Thyroid gland (tissue), 4 donors: Measurements from ENCODE around the gene RASSF7. TPM values are rescaled to one million over a fixed set of nuclear protein-coding genes. Genes with fewer than 3 reads are reported as not detected.

ENCODE experiments used
- DNase-seq, 2 donors: peaks; one replicate each; pipeline ENCODE4 v3.0.0-alpha.2; 2019
- H3K27ac ChIP-seq, 3 donors: fragments of 200-600 bp; sonication (generic); 1 replicate in 2 of 3; 2 replicates in 1 of 3; pipeline ENCODE4 v1.5.1; 2016 to 2019; ENCODE audit warnings: mild to moderate bottlenecking in 1 of 3, moderate library complexity in 1 of 3
- H3K27me3 ChIP-seq: fragments of 200-600 bp; sonication (generic); one replicate; pipeline ENCODE4 v1.5.1; 2019
- H3K36me3 ChIP-seq, 2 donors: fragments of 200-600 bp; sonication (generic); one replicate each; pipeline ENCODE4 v1.5.1; 2016 to 2019
- H3K4me1 ChIP-seq, 2 donors: fragments of 200-600 bp; sonication (generic); one replicate each; pipeline ENCODE4 v1.5.1; 2017 to 2019
- H3K4me3 ChIP-seq, 3 donors: fragments of 200-600 bp; sonication (generic); replicated peaks in 1 of 3; 1 replicate in 2 of 3; 2 replicates in 1 of 3; pipeline ENCODE4 v1.5.1; 2016; ENCODE audit warnings: mild to moderate bottlenecking in 1 of 3
- H3K9me3 ChIP-seq: fragments of 200-600 bp; sonication (generic); one replicate; pipeline ENCODE4 v1.5.1; 2017
- CTCF ChIP-seq, 6 experiments: fragments of 200-600 bp in 3 of 6; fragments of 450-650 bp in 3 of 6; sonication (generic) in 3 of 6; IDR thresholded peaks; one replicate each; pipeline ENCODE4 v1.5.1; 2016 to 2019; ENCODE audit warnings: antibody characterized with exemption in 6 of 6, mild to moderate bottlenecking in 2 of 6, inconsistent platforms in 1 of 6, moderate library complexity in 1 of 6
- POLR2A ChIP-seq, 2 donors: fragments of 450-650 bp; IDR thresholded peaks; one replicate each; pipeline ENCODE4 v1.6.1; 2017; ENCODE audit warnings: antibody characterized with exemption in 2 of 2, mild to moderate bottlenecking in 2 of 2, moderate library complexity in 1 of 2
- WGBS, 2 donors: methylation state at CpG; one replicate each; pipeline ENCODE4 v1.1.5; 2017; 5-methylcytosine and 5-hydroxymethylcytosine counted together
- intact Hi-C: fragments of 100-400 bp; cut with DNase I; formaldehyde crosslinking; loops from one replicate; pipeline ENCODE4 v1.15.1; 2023
- total RNA-seq, 4 donors: library from RNA; depleted of rRNA; stranded (reverse); fragments of >200 nt; gene quantifications; one replicate each; pipeline ENCODE4 v1.2.3, GENCODE V29; 2016

Gene RASSF7
- total RNA-seq, 4 donors from 2014 or later, result 18.6 to 60.0 (median 24.8) TPM

- TF ChIP-seq POLR2A (IDR thresholded peaks at IDR 0.05) (no peak), CTCF (IDR thresholded peaks at IDR 0.05) (no peak)
- WGBS, 2 donors, result 95 to 96% methylated on average over 16 to 19 of the region's 20 CpGs
Observed at GRCh38 chr11:541433-541885, 19.3 kb upstream of the RASSF7 start.

GRCh38 chr11:544817-545166 lies 16.0 kb upstream of the RASSF7 start:
- no peaks in the 10 kb centered on the region for H3K27me3 ChIP-seq
- H3K36me3 ChIP-seq, result no peaks in the 10 kb centered on the region
- no peaks in the 10 kb centered on the region for H3K9me3 ChIP-seq
- no peak for DNase-seq
- intact Hi-C loops, result no loop called here
- 80 to 90% methylated on average over 1 to 4 of the region's 5 CpGs for WGBS, 2 donors
- no peak for TF ChIP-seq POLR2A (IDR thresholded peaks at IDR 0.05)
- no peak for TF ChIP-seq CTCF (IDR thresholded peaks at IDR 0.05)
- no peaks in the 10 kb centered on the region for H3K4me1 ChIP-seq
- no peak overlapping the region for H3K27ac ChIP-seq
- no peak overlapping the region for H3K4me3 ChIP-seq

More at GRCh38 chr11:541433-541885, 19.3 kb upstream of the RASSF7 start:
- no peak overlapping the region for H3K4me3 ChIP-seq
- H3K27me3 ChIP-seq, result no peaks in the 10 kb centered on the region
- H3K9me3 ChIP-seq, result no peaks in the 10 kb centered on the region
- H3K27ac ChIP-seq, result no peak overlapping the region
- H3K4me1 ChIP-seq, result peaks cover 7 to 15% of the 10 kb centered on the region in 2 donors
- intact Hi-C loops, result no loop called here
- no peak for DNase-seq
- no peaks in the 10 kb centered on the region for H3K36me3 ChIP-seq

- Histone ChIP-seq H3K9me3 (no peaks in the 10 kb centered on the region), H3K4me3 (no peak overlapping the region), H3K36me3 (no peaks in the 10 kb centered on the region), H3K4me1 (no peaks in the 10 kb centered on the region), H3K27me3 (no peaks in the 10 kb centered on the region), H3K27ac (no peak overlapping the region)
- no peak for DNase-seq
- no peak for TF ChIP-seq POLR2A (IDR thresholded peaks at IDR 0.05)
- TF ChIP-seq CTCF (IDR thresholded peaks at IDR 0.05), result no peak
- WGBS, 2 donors, result 92 to 97% methylated on average over 6 to 7 of the region's 11 CpGs
- intact Hi-C loops, result no loop called here
Observed at GRCh38 chr11:545171-545570, 15.6 kb upstream of the RASSF7 start.

GRCh38 chr11:548700-549603 lies 11.8 kb upstream of the RASSF7 start:
- WGBS, 2 donors, result 84 to 86% methylated on average over 30 to 32 of the region's 32 CpGs

More at GRCh38 chr11:548700-549603, 11.8 kb upstream of the RASSF7 start:
- no peak for DNase-seq
- TF ChIP-seq CTCF (IDR thresholded peaks at IDR 0.05), result no peak
- TF ChIP-seq POLR2A (IDR thresholded peaks at IDR 0.05), result no peak
- intact Hi-C loops, result no loop called here
- H3K4me3 ChIP-seq, result no peak overlapping the region
- H3K27me3 ChIP-seq, result no peaks in the 10 kb centered on the region
- no peak overlapping the region for H3K27ac ChIP-seq
- peaks cover 0 to 1% of the 10 kb centered on the region in 2 donors for H3K4me1 ChIP-seq
- H3K36me3 ChIP-seq, result no peaks in the 10 kb centered on the region
- H3K9me3 ChIP-seq, result no peaks in the 10 kb centered on the region
